Activated CD4-positive, alpha-beta T cell treated with anti-CD3 and anti-CD28 coated beads, Interleukin-2, amount 10 ng/mL, durations not matched to agents 7 days and 5 days (primary cell): Measurements from ENCODE around the gene CPSF4. TPM values are rescaled to one million over a fixed set of nuclear protein-coding genes. Genes with fewer than 3 reads are reported as not detected.

Experiments used
- CTCF ChIA-PET: fragments of 350-600 bp; sonication (Branson Sonifier 250); formaldehyde crosslinking; loops from one replicate; lab custom pipeline; 2021; ENCODE audit warnings: antibody characterized with exemption; lab: Charles Lee
- POLR2A ChIA-PET: fragments of 350-600 bp; sonication (Branson Sonifier 250); formaldehyde crosslinking; loops from one replicate; lab custom pipeline; 2021; ENCODE audit warnings: antibody characterized with exemption; lab: Charles Lee
- DNase-seq: peaks from one replicate; pipeline ENCODE4 v3.0.0-alpha.2; 2020
- H3K27ac Mint-ChIP-seq: one replicate; pipeline ENCODE4 v1.8.0; 2021; ENCODE audit warnings: mild to moderate bottlenecking, moderate library complexity, mixed read lengths
- H3K27me3 Mint-ChIP-seq: one replicate; pipeline ENCODE4 v1.8.0; 2021; ENCODE audit warnings: mixed read lengths
- H3K36me3 Mint-ChIP-seq: one replicate; pipeline ENCODE4 v1.8.0; 2021; ENCODE audit warnings: low read depth, mixed read lengths
- H3K4me1 Mint-ChIP-seq: one replicate; pipeline ENCODE4 v1.8.0; 2021; ENCODE audit warnings: mixed read lengths
- H3K4me3 Mint-ChIP-seq: one replicate; pipeline ENCODE4 v1.8.0; 2021; ENCODE audit warnings: mild to moderate bottlenecking, moderate library complexity, mixed read lengths
- H3K9me3 Mint-ChIP-seq: one replicate; pipeline ENCODE4 v1.8.0; 2021; ENCODE audit warnings: mixed read lengths
- total RNA-seq, 2 experiments: library from RNA; stranded (reverse); gene quantifications; one replicate each; pipeline ENCODE4 v1.2.3, GENCODE V29; 2021

CPSF4 gene
- total RNA-seq, 2 experiments from 2014 or later: 58.5 to 61.9 TPM

- Mint-ChIP-seq H3K4me3 (no peak overlapping the region), H3K27ac (peak overlapping the region; percentile 20), H3K36me3 (peaks cover 35% of the 10 kb centered on the region), H3K4me1 (peaks cover 8% of the 10 kb centered on the region), H3K9me3 (no peaks in the 10 kb centered on the region), H3K27me3 (no peaks in the 10 kb centered on the region)
- ChIA-PET CTCF (interaction anchor here (2.2 kb wide), 1 partner anchor 9 kb away, joined by 8 read pairs; the partner anchor contains the start of gene ATP5MF), POLR2A (interaction anchor here (0.6 kb wide), 1 partner anchor 17 kb away, joined by 3 read pairs; no protein-coding TSS in a partner anchor)
- DNase-seq: no peak
These were observed 17.5 kb downstream of the CPSF4 start for GRCh38 chr7:99456288-99456687.

- no peak for DNase-seq
- ChIA-PET POLR2A (interaction anchor here (0.6 kb wide), 1 partner anchor 41 kb away, joined by 3 read pairs; no protein-coding TSS in a partner anchor), CTCF (interaction anchor here (0.9 to 2.2 kb wide), 2 partner anchors 8 to 181 kb away, joined by 3 to 8 read pairs; partner anchors contain the start of gene ATP5MF)
- Mint-ChIP-seq H3K27me3 (no peaks in the 10 kb centered on the region), H3K9me3 (no peaks in the 10 kb centered on the region), H3K36me3 (peaks cover 37% of the 10 kb centered on the region), H3K4me3 (no peak overlapping the region), H3K27ac (no peak overlapping the region), H3K4me1 (peaks cover 8% of the 10 kb centered on the region)
These were observed 18.4 kb downstream of the CPSF4 start for GRCh38 chr7:99457050-99457649.

GRCh38 chr7:99457650-99458493 is 19.1 kb downstream of the CPSF4 start:
- DNase-seq: no peak
- ChIA-PET POLR2A (interaction anchor here (0.6 kb wide), 1 partner anchor 40 kb away, joined by 3 read pairs; no protein-coding TSS in a partner anchor), CTCF (interaction anchor here (0.9 to 2.2 kb wide), 2 partner anchors 8 to 181 kb away, joined by 3 to 8 read pairs; partner anchors contain the start of gene ATP5MF)
- H3K4me3 Mint-ChIP-seq: no peak overlapping the region
- no peaks in the 10 kb centered on the region for H3K9me3 Mint-ChIP-seq
- H3K27ac Mint-ChIP-seq: no peak overlapping the region
- H3K36me3 Mint-ChIP-seq: peaks cover 40% of the 10 kb centered on the region
- peaks cover 10% of the 10 kb centered on the region for H3K4me1 Mint-ChIP-seq
- no peaks in the 10 kb centered on the region for H3K27me3 Mint-ChIP-seq

- H3K9me3 Mint-ChIP-seq: no peaks in the 10 kb centered on the region
- no peak overlapping the region for H3K4me3 Mint-ChIP-seq
- ChIA-PET POLR2A (no interaction called here), CTCF (interaction anchor here (0.9 to 1.3 kb wide), 3 partner anchors 10 to 12 kb away, joined by 3 to 5 read pairs (median 3); no protein-coding TSS in a partner anchor)
- peak overlapping the region; percentile 74 for H3K27ac Mint-ChIP-seq
- peak; percentile 45 for DNase-seq
- no peaks in the 10 kb centered on the region for H3K27me3 Mint-ChIP-seq
- peaks cover 17% of the 10 kb centered on the region for H3K4me1 Mint-ChIP-seq
- peaks cover 40% of the 10 kb centered on the region for H3K36me3 Mint-ChIP-seq
These were observed 20.3 kb downstream of the CPSF4 start for GRCh38 chr7:99459087-99459486.

GRCh38 chr7:99460651-99461050 is 21.9 kb downstream of the CPSF4 start:
- ChIA-PET POLR2A (no interaction called here), CTCF (interaction anchor here (0.6 to 1.4 kb wide), 3 partner anchors 9 to 58 kb away, joined by 3 to 4 read pairs (median 3); no protein-coding TSS in a partner anchor)
- Mint-ChIP-seq H3K36me3 (peaks cover 45% of the 10 kb centered on the region), H3K4me1 (peaks cover 28% of the 10 kb centered on the region), H3K27me3 (no peaks in the 10 kb centered on the region), H3K27ac (no peak overlapping the region), H3K4me3 (no peak overlapping the region), H3K9me3 (no peaks in the 10 kb centered on the region)
- no peak for DNase-seq

- H3K9me3 Mint-ChIP-seq: no peaks in the 10 kb centered on the region
- peaks cover 45% of the 10 kb centered on the region for H3K36me3 Mint-ChIP-seq
- DNase-seq: no peak
- H3K4me1 Mint-ChIP-seq: peaks cover 31% of the 10 kb centered on the region
- H3K27ac Mint-ChIP-seq: no peak overlapping the region
- ChIA-PET CTCF (interaction anchor here (0.6 to 1.4 kb wide), 3 partner anchors 9 to 59 kb away, joined by 3 to 4 read pairs (median 3); no protein-coding TSS in a partner anchor), POLR2A (no interaction called here)
- no peak overlapping the region for H3K4me3 Mint-ChIP-seq
- H3K27me3 Mint-ChIP-seq: no peaks in the 10 kb centered on the region
These were observed 22.5 kb downstream of the CPSF4 start for GRCh38 chr7:99461221-99461620.

- no peaks in the 10 kb centered on the region for H3K27me3 Mint-ChIP-seq
- H3K27ac Mint-ChIP-seq: peak overlapping the region; percentile 91
- ChIA-PET CTCF (interaction anchor here (0.6 to 1.8 kb wide), 2 partner anchors 9 to 90 kb away, joined by 3 to 8 read pairs; no protein-coding TSS in a partner anchor), POLR2A (interaction anchor here (1.1 kb wide), 1 partner anchor 23 kb away, joined by 4 read pairs; no protein-coding TSS in a partner anchor)
- no peak for DNase-seq
- peaks cover 29% of the 10 kb centered on the region for H3K4me1 Mint-ChIP-seq
- peaks cover 23% of the 10 kb centered on the region for H3K36me3 Mint-ChIP-seq
- H3K9me3 Mint-ChIP-seq: no peaks in the 10 kb centered on the region
- peak overlapping the region; percentile 78 for H3K4me3 Mint-ChIP-seq
These were observed 26.7 kb downstream of the CPSF4 start for GRCh38 chr7:99465421-99465768.

- H3K9me3 Mint-ChIP-seq: no peaks in the 10 kb centered on the region
- POLR2A ChIA-PET: no interaction called here
- CTCF ChIA-PET: interaction anchor here (0.7 kb wide), 1 partner anchor 9 kb away, joined by 3 read pairs; no protein-coding TSS in a partner anchor
- no peak for DNase-seq
- H3K36me3 Mint-ChIP-seq: peaks cover 18% of the 10 kb centered on the region
- no peak overlapping the region for H3K27ac Mint-ChIP-seq
- no peaks in the 10 kb centered on the region for H3K27me3 Mint-ChIP-seq
- H3K4me1 Mint-ChIP-seq: peaks cover 32% of the 10 kb centered on the region
- no peak overlapping the region for H3K4me3 Mint-ChIP-seq
These were observed 29.7 kb downstream of the CPSF4 start for GRCh38 chr7:99468336-99468918.

GRCh38 chr7:99469381-99470065 is 30.8 kb downstream of the CPSF4 start:
- ChIA-PET CTCF (interaction anchor here (0.7 to 1.3 kb wide), 3 partner anchors 9 to 89 kb away, joined by 3 read pairs; partner anchors contain the start of gene ZNF655), POLR2A (no interaction called here)
- H3K27me3 Mint-ChIP-seq: no peaks in the 10 kb centered on the region
- H3K27ac Mint-ChIP-seq: no peak overlapping the region
- no peak for DNase-seq
- H3K36me3 Mint-ChIP-seq: peaks cover 13% of the 10 kb centered on the region
- no peak overlapping the region for H3K4me3 Mint-ChIP-seq
- H3K9me3 Mint-ChIP-seq: no peaks in the 10 kb centered on the region
- peaks cover 35% of the 10 kb centered on the region for H3K4me1 Mint-ChIP-seq

- ChIA-PET POLR2A (no interaction called here), CTCF (interaction anchor here (1.1 to 1.5 kb wide), 3 partner anchors 25 to 81 kb away, joined by 3 to 6 read pairs (median 3); no protein-coding TSS in a partner anchor)
- Mint-ChIP-seq H3K27me3 (no peaks in the 10 kb centered on the region), H3K36me3 (peaks cover 14% of the 10 kb centered on the region), H3K27ac (peak within 1 kb of the TSS; percentile 91), H3K4me3 (peak within 1 kb of the TSS; percentile 99), H3K9me3 (no peaks in the 10 kb centered on the region), H3K4me1 (peaks cover 40% of the 10 kb centered on the region)
- DNase-seq: peak; percentile 99
These were observed 34.0 kb downstream of the CPSF4 start, which contains the start of gene ZNF789 for GRCh38 chr7:99472561-99473314. Gene ZNF789, plus strand, starts transcription at chr7:99472890. Its CDS starts 3,567 bp downstream, at chr7:99476457.

GRCh38 chr7:99473315-99473596 is 34.5 kb downstream of the CPSF4 start:
- Mint-ChIP-seq H3K27me3 (no peaks in the 10 kb centered on the region), H3K36me3 (peaks cover 19% of the 10 kb centered on the region), H3K4me3 (peak overlapping the region; percentile 99), H3K4me1 (peaks cover 45% of the 10 kb centered on the region), H3K27ac (peak overlapping the region; percentile 91), H3K9me3 (no peaks in the 10 kb centered on the region)
- CTCF ChIA-PET: interaction anchor here (0.7 to 1.5 kb wide), 4 partner anchors 25 to 83 kb away, joined by 3 to 6 read pairs (median 3); no protein-coding TSS in a partner anchor
- POLR2A ChIA-PET: no interaction called here
- DNase-seq: peak; percentile 38
